PC-3 (cell line): Measurements from ENCODE around the gene TENT5C. TPM values are rescaled to one million over a fixed set of nuclear protein-coding genes. Genes with fewer than 3 reads are reported as not detected.

ENCODE experiments used
- ATAC-seq: fragments of 200-7000 bp; cut with Tn5 transposase; 2 replicates; pipeline ENCODE4 v1.9.1; 2020; ENCODE audit warnings: mild to moderate bottlenecking, moderate library complexity
- BruUV-seq: library from RNA; stranded (reverse); fragments of 400-500 nt; replicated peaks from 2 replicates; lab custom pipeline; 2021; lab: Mats Ljungman, UMichigan
- CTCF ChIA-PET: fragments of 300-600 bp; sonication (Branson Sonifier 250); formaldehyde crosslinking; loops from one replicate; lab custom pipeline; 2022; ENCODE audit warnings: antibody characterized with exemption; lab: Charles Lee
- POLR2A ChIA-PET: fragments of 300-600 bp; sonication (Branson Sonifier 250); formaldehyde crosslinking; loops from one replicate; lab custom pipeline; 2022; ENCODE audit warnings: antibody characterized with exemption; ENCODE audit not compliant: unreplicated experiment; lab: Charles Lee
- DNase-seq: peaks from one replicate; pipeline ENCODE4 v3.0.0-alpha.2; 2015
- H2AFZ ChIP-seq: fragments of 300-600 bp; sonication (generic); 2 replicates; pipeline ENCODE4 v1.6.0; 2016; ENCODE audit warnings: antibody characterized with exemption, low read length
- H3F3A ChIP-seq: fragments of 300-600 bp; sonication (generic); one replicate; pipeline ENCODE4 v1.6.0; 2017; ENCODE audit warnings: antibody characterized with exemption, low read length, control low read depth, mild to moderate bottlenecking; ENCODE audit not compliant: unreplicated experiment
- H3K27ac ChIP-seq: fragments of 300-600 bp; sonication (generic); 2 replicates; pipeline ENCODE4 v1.5.1; 2016; ENCODE audit warnings: mild to moderate bottlenecking, low read length
- H3K27me3 ChIP-seq: fragments of 300-600 bp; sonication (generic); 2 replicates; pipeline ENCODE4 v1.6.1; 2016; ENCODE audit warnings: low read length, mixed read lengths
- H3K36me3 ChIP-seq: fragments of 300-600 bp; sonication (generic); 2 replicates; pipeline ENCODE4 v1.6.1; 2016; ENCODE audit warnings: low read depth, mixed run types, low read length, mixed read lengths
- H3K4me1 ChIP-seq: fragments of 300-600 bp; sonication (generic); 2 replicates; pipeline ENCODE4 v1.5.1; 2016; ENCODE audit warnings: low read length; ENCODE audit not compliant: insufficient read depth
- H3K4me2 ChIP-seq: fragments of 300-600 bp; sonication (generic); 2 replicates; pipeline ENCODE4 v1.6.0; 2016; ENCODE audit warnings: low read length
- H3K4me3 ChIP-seq: fragments of 300-600 bp; sonication (generic); 2 replicates; pipeline ENCODE4 v1.5.1; 2016; ENCODE audit warnings: mild to moderate bottlenecking, low read length, mixed read lengths
- H3K79me2 ChIP-seq: fragments of 300-600 bp; sonication (generic); 2 replicates; pipeline ENCODE4 v1.6.1; 2017; ENCODE audit warnings: low read length, mixed read lengths
- H3K9ac ChIP-seq: fragments of 300-600 bp; sonication (generic); 2 replicates; pipeline ENCODE4 v1.6.0; 2016; ENCODE audit warnings: mild to moderate bottlenecking, low read length
- H3K9me2 ChIP-seq: fragments of 300-600 bp; sonication (generic); replicated peaks from 2 replicates; pipeline ENCODE4 v1.6.1; 2016; ENCODE audit warnings: mixed run types, low read length, mixed read lengths
- H3K9me3 ChIP-seq: fragments of 300-600 bp; sonication (generic); 2 replicates; pipeline ENCODE4 v1.6.1; 2016; ENCODE audit warnings: low read length, mixed read lengths
- H4K20me1 ChIP-seq: fragments of 300-600 bp; sonication (generic); 2 replicates; pipeline ENCODE4 v1.6.1; 2016; ENCODE audit warnings: low read length, mixed read lengths
- EZH2 ChIP-seq: fragments of 300-600 bp; sonication (generic); IDR thresholded peaks from one replicate; pipeline ENCODE4 v1.6.1; 2017; ENCODE audit warnings: antibody characterized with exemption, mild to moderate bottlenecking, low read length; ENCODE audit not compliant: unreplicated experiment
- EZH2phosphoT487 ChIP-seq: fragments of 300-600 bp; sonication (generic); IDR thresholded peaks from 2 replicates; pipeline ENCODE4 v1.6.1; 2018; ENCODE audit warnings: mild to moderate bottlenecking, antibody characterized with exemption, low read length, borderline replicate concordance
- intact Hi-C: fragments of 100-400 bp; cut with micrococcal nuclease; formaldehyde crosslinking; loops from 2 replicates; pipeline ENCODE4 v1.9.0; 2023
- total RNA-seq: library from RNA; depleted of rRNA; stranded (reverse); fragments of >200 nt; gene quantifications from 2 replicates; pipeline ENCODE4 v1.2.3, GENCODE V29; 2014
- TF ChIP-seq, protein P1 (sequence below): fragments of 300-600 bp; sonication (generic); conservative IDR thresholded peaks from 2 replicates; pipeline ENCODE4 v1.5.1; 2017; ENCODE audit warnings: antibody characterized with exemption, low read depth, mild to moderate bottlenecking, low read length

TENT5C gene
- total RNA-seq, 1 experiment from 2014 or later = 2.4 TPM

DNA sequence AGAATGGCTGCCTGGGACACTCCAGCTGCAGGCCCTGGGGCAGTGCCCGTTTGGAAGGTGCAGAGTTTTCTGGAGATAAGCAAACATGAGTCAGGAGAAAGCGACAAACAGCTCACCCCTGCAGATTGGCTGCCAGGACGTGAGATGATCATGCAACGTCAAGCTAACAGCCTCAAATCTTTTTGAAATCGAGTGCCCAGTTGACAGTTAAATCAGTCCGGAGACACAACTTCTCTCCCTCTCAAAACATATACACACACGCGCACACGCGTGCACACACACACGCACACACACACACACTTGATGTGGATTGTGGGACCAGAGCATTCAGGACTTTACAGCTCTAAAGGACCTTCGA, 49.4 kb downstream of the TENT5C start:
- Histone ChIP-seq H3K79me2 (no peaks in the 10 kb centered on the region), H3K4me2 (peak overlapping the region; percentile 74), H3K27me3 (no peaks in the 10 kb centered on the region), H4K20me1 (no peaks in the 10 kb centered on the region), H3K9me2 (no peaks in the 10 kb centered on the region), H3K36me3 (no peaks in the 10 kb centered on the region), H2AFZ (peak overlapping the region; percentile 74), H3K4me1 (peaks cover 35% of the 10 kb centered on the region), H3K9ac (peak overlapping the region; percentile 67), H3K4me3 (peak overlapping the region; percentile 28; the same call in 1 of the 2 replicates), H3K27ac (peak overlapping the region; percentile 86), H3F3A (no peaks in the 10 kb centered on the region), H3K9me3 (no peaks in the 10 kb centered on the region)
- POLR2A ChIA-PET = interaction anchor here (0.6 kb wide), 2 partner anchors 22 to 102 kb away, joined by 3 to 4 read pairs; no protein-coding TSS in a partner anchor
- TF ChIP-seq EZH2 = no peak
- TF ChIP-seq, protein P1, sequence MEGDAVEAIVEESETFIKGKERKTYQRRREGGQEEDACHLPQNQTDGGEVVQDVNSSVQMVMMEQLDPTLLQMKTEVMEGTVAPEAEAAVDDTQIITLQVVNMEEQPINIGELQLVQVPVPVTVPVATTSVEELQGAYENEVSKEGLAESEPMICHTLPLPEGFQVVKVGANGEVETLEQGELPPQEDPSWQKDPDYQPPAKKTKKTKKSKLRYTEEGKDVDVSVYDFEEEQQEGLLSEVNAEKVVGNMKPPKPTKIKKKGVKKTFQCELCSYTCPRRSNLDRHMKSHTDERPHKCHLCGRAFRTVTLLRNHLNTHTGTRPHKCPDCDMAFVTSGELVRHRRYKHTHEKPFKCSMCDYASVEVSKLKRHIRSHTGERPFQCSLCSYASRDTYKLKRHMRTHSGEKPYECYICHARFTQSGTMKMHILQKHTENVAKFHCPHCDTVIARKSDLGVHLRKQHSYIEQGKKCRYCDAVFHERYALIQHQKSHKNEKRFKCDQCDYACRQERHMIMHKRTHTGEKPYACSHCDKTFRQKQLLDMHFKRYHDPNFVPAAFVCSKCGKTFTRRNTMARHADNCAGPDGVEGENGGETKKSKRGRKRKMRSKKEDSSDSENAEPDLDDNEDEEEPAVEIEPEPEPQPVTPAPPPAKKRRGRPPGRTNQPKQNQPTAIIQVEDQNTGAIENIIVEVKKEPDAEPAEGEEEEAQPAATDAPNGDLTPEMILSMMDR = no peak
- TF ChIP-seq EZH2phosphoT487 = no peak
- CTCF ChIA-PET = interaction anchor here (0.6 kb wide), 1 partner anchor 20 kb away, joined by 3 read pairs; no protein-coding TSS in a partner anchor
- peak; percentile 87 for DNase-seq
- peak; percentile 95 for ATAC-seq
- no TSS peak for BruUV-seq
- intact Hi-C loops = no loop called here

DNA sequence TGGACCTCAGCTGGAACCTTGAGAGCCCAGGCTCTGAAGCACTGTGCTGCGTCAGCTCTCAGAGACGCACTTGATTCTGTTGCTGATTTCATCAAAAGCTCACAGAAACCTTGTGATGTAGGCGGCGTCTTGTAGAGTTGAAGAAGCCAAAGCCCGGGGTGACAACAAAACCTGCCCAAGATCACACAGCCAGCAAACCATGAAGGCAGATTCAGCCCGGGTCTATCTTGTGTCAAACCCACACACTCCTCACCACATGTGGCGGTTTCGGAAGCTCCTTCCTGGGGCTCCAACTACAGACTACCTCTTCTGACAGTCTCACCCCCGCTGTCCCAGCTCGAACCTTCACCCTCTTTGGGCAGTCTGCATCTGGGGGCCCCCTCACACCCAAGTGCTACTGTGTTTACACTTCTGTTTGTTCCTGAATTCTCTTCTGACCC, 50.4 kb downstream of the TENT5C start:
- no peak for DNase-seq
- H3K4me3 ChIP-seq = no peak overlapping the region
- no peaks in the 10 kb centered on the region for H4K20me1 ChIP-seq
- POLR2A ChIA-PET = no interaction called here
- H3K79me2 ChIP-seq = no peaks in the 10 kb centered on the region
- no peaks in the 10 kb centered on the region for H3K27me3 ChIP-seq
- TF ChIP-seq EZH2phosphoT487 = no peak
- TF ChIP-seq EZH2 = no peak
- TF ChIP-seq, protein P1 = no peak
- no peak for ATAC-seq
- H3K4me2 ChIP-seq = no peak overlapping the region
- intact Hi-C loops = no loop called here
- no TSS peak for BruUV-seq
- H2AFZ ChIP-seq = no peak overlapping the region
- H3K9ac ChIP-seq = no peak overlapping the region
- peaks cover 35% of the 10 kb centered on the region for H3K4me1 ChIP-seq
- no peaks in the 10 kb centered on the region for H3K36me3 ChIP-seq
- H3K27ac ChIP-seq = no peak overlapping the region
- H3K9me3 ChIP-seq = no peaks in the 10 kb centered on the region
- H3K9me2 ChIP-seq = no peaks in the 10 kb centered on the region
- no peaks in the 10 kb centered on the region for H3F3A ChIP-seq
- CTCF ChIA-PET = no interaction called here

DNA sequence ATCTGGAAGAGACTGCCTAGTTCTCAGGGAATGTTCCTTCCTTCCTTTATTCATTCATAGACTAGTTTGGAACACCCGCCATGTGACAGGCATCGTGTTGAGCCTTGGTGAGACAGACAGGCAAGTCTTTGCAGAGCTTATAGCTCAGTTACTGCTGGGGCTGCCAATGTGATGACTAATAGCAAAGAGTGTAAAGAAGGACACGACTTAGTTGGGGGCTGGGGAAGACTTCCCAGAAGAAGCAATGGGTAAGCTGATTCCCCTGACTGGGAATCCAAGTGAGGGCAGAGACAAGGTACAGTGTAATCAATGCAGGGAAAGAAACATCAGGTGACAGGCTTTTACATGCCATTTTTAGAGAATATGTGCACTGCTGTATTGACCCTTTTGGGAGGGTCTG, 51.2 kb downstream of the TENT5C start:
- peak; percentile 82 for DNase-seq
- no peaks in the 10 kb centered on the region for H3K36me3 ChIP-seq
- H3K79me2 ChIP-seq = no peaks in the 10 kb centered on the region
- H3K4me2 ChIP-seq = peak overlapping the region; percentile 12
- H3K27ac ChIP-seq = peak overlapping the region; percentile 23
- TF ChIP-seq EZH2 = no peak
- TF ChIP-seq, protein P1 = no peak
- TF ChIP-seq EZH2phosphoT487 = no peak
- intact Hi-C loops = no loop called here
- BruUV-seq = no TSS peak
- ATAC-seq = peak; percentile 64
- POLR2A ChIA-PET = no interaction called here
- CTCF ChIA-PET = no interaction called here
- H3K9me2 ChIP-seq = no peaks in the 10 kb centered on the region
- H3K4me3 ChIP-seq = no peak overlapping the region
- 0 out of 2 replicates have a peak overlapping the region, but pooled peaks have one; percentile 4 for H2AFZ ChIP-seq
- peaks cover 35% of the 10 kb centered on the region for H3K4me1 ChIP-seq
- no peaks in the 10 kb centered on the region for H4K20me1 ChIP-seq
- H3K27me3 ChIP-seq = no peaks in the 10 kb centered on the region
- H3F3A ChIP-seq = no peaks in the 10 kb centered on the region
- H3K9me3 ChIP-seq = no peaks in the 10 kb centered on the region
- H3K9ac ChIP-seq = no peak overlapping the region
